Erythroblast (primary cell): ENCODE measurements around the gene VENTX.

Experiments used
- GATA1 ChIP-seq: IDR thresholded peaks from 2 replicates; pipeline ENCODE4 v1.6.1; 2011; ENCODE audit warnings: low read depth, mild to moderate bottlenecking, control low read depth, low read length, moderate library complexity
- POLR2A ChIP-seq: IDR thresholded peaks from 2 replicates; pipeline ENCODE4 v1.6.1; 2011; ENCODE audit warnings: mild to moderate bottlenecking, low read length

DNA sequence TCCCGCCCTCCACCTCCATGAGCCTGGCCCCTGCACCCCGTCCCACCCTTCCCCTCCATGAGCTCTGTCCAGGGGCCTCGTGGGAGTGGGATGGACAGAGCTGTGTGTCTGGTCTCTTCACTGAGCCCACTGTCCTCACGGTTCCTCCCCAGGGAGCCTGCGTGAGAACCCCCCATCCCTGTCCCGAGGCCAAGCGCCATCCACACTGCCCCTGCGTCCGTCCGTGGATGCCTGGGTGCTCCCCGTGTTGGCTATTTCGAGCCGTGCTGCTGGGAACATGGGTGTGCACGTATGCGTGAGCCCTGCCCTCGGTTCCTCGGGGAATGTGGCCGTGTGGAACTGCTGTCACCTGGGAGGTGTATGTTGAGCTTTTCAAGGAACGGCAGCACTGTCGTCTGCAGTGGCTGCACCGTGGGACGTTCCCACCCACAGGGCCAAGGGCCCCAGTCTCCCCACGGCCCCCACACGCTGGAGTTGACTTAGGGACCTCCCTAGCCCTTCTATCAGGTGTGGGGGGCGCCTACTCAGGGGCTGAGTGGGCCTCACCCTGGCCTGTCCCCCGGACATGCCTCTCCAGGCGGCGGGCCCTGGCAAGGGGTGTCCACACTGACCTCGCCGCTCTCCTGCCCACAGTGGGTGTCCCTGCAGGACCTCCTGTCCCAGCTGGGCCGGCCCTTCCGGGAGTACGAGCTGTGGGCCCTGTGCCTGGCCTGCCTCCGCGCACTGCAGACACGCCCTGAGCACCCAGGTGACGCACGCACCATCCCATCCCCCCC is 49.6 kb upstream of the VENTX start:
- no peak for TF ChIP-seq POLR2A
- no peak for TF ChIP-seq GATA1
